ENCODE results near the gene TULP3.

- TF ChIP-seq CTCF (IDR thresholded peaks at IDR 0.05; ENCODE audit: extremely low read depth in 1 of 2, insufficient read depth in 1 of 2, low read depth in 1 of 2, low read length in 2 of 2) (no peak), POLR2AphosphoS5 (IDR thresholded peaks at IDR 0.05; ENCODE audit: insufficient read depth, low read depth, low read length) (no peak), EZH2 (IDR thresholded peaks at IDR 0.05; ENCODE audit: borderline replicate concordance, low read depth, low read length, severe bottlenecking) (no peak)
Observed at GRCh38 chr12:2844786-2845185, 45.9 kb upstream of the TULP3 start.

Data from endothelial cell of umbilical vein (primary cell).